ENCODE results near the gene ROCK1.
A peak's percentile ranks its signal among the peaks of the same experiment; 100 is the strongest.

Gene ROCK1

DNA sequence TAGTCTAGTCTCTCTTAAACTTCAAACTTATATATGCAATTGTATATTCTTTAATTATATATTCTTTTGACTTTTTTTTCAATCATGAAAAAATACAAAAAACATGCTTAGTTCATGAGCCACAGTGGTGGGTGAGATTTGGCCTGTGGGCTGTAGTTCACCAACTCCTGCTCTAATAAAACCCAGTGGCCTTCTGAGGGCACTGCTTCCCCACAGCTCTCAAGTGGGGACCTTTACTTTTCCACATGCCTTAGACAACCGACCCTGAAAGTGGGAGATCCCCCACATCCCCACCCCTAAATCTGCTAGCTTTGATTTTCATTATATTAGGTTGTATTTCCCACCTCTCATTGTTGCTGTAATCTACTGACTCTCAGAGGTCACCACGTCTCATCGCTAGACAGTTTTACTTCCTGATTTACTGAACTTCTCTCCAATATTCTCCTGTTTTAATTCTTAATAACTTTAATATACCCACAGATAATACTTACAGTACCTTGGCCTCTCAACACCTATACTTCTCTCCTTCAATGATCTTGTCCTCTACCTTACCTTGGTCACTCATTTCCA, 57.3 kb downstream of the ROCK1 start:
- H3K27ac Mint-ChIP-seq = no peak overlapping the region

DNA sequence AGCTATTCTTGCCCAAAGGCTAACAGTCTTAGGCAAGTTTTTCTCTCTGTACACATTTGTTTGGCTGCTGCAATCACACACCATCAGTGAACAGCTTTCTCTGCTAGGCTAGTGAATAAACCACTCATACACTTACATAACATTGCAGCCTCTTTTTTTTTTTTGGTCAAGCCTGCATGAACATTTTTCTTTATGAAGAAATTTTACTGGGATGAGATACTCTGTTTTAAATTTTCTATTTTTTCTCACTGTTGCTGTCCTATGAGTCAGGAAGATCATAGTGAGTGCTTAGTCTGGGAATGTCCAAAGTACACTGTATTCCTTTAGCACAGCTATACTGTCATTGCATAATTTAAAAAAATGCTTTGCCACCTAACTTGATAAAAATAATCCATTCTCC, 58.5 kb downstream of the ROCK1 start:
- H3K36me3 Mint-ChIP-seq (ENCODE audit: low read depth) = peaks cover 14% of the 10 kb centered on the region
- no peak overlapping the region for H3K27ac Mint-ChIP-seq
- no peak for DNase-seq
- no peaks in the 10 kb centered on the region for H3K4me1 Mint-ChIP-seq
- TF ChIP-seq, protein P1, sequence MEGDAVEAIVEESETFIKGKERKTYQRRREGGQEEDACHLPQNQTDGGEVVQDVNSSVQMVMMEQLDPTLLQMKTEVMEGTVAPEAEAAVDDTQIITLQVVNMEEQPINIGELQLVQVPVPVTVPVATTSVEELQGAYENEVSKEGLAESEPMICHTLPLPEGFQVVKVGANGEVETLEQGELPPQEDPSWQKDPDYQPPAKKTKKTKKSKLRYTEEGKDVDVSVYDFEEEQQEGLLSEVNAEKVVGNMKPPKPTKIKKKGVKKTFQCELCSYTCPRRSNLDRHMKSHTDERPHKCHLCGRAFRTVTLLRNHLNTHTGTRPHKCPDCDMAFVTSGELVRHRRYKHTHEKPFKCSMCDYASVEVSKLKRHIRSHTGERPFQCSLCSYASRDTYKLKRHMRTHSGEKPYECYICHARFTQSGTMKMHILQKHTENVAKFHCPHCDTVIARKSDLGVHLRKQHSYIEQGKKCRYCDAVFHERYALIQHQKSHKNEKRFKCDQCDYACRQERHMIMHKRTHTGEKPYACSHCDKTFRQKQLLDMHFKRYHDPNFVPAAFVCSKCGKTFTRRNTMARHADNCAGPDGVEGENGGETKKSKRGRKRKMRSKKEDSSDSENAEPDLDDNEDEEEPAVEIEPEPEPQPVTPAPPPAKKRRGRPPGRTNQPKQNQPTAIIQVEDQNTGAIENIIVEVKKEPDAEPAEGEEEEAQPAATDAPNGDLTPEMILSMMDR (IDR thresholded peaks at IDR 0.05) = no peak
- H3K4me3 Mint-ChIP-seq = no peak overlapping the region
- no peaks in the 10 kb centered on the region for H3K27me3 Mint-ChIP-seq (ENCODE audit: low read depth, poor library complexity)
- H3K9me3 Mint-ChIP-seq = no peaks in the 10 kb centered on the region

More for the DNA sequence above, 57.3 kb downstream of the ROCK1 start:
- H3K27me3 Mint-ChIP-seq (ENCODE audit: low read depth, poor library complexity) = no peaks in the 10 kb centered on the region
- no peak overlapping the region for H3K4me3 Mint-ChIP-seq
- no peak for DNase-seq
- no peaks in the 10 kb centered on the region for H3K4me1 Mint-ChIP-seq
- no peaks in the 10 kb centered on the region for H3K9me3 Mint-ChIP-seq
- TF ChIP-seq, protein P1 (IDR thresholded peaks at IDR 0.05) = no peak
- H3K36me3 Mint-ChIP-seq (ENCODE audit: low read depth) = peaks cover 10% of the 10 kb centered on the region

DNA sequence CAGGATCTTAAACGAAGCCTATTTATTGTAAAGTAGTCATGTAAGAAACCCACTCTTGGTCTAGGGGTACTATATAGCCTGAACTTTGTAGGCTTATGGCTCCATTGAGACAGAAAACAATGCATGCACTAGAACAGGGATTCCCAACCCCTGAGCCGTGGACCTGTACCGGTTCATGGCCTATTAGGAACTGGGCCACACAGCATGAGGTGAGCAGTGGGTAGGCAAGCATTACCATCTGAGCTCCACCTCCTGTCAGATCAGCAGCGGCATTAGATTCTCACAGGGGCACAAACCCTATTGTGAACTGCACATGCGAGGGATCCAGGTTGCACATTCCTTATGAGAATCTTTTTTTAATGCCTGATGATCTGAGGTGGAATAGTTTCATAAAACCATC, 59.2 kb downstream of the ROCK1 start:
- no peak overlapping the region for H3K27ac Mint-ChIP-seq
- H3K36me3 Mint-ChIP-seq (ENCODE audit: low read depth) = peaks cover 21% of the 10 kb centered on the region
- no peak overlapping the region for H3K4me3 Mint-ChIP-seq
- TF ChIP-seq, protein P1 (IDR thresholded peaks at IDR 0.05) = no peak
- no peaks in the 10 kb centered on the region for H3K4me1 Mint-ChIP-seq
- no peak for DNase-seq
- no peaks in the 10 kb centered on the region for H3K27me3 Mint-ChIP-seq (ENCODE audit: low read depth, poor library complexity)
- H3K9me3 Mint-ChIP-seq = no peaks in the 10 kb centered on the region

DNA sequence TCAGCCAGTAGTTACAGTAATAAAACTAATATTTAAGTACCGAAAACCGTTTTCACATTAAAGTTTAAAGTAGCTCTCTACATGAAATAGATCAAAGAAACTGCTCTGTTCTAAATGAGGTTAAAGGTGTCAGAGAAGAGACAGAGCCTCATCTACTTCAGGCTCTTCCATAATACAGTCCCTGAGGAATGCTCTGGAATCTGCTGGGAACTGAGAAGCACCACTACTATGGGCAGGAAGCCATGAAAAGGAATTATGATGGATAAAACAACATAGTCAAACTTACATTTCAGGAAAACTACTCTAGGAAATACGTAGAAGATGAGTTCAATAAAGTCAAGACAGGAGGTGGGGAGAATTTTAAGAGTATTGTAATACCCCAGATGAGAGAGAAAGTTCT, 60.0 kb downstream of the ROCK1 start:
- DNase-seq = no peak
- TF ChIP-seq, protein P1 (IDR thresholded peaks at IDR 0.05) = no peak
- Mint-ChIP-seq H3K36me3 (ENCODE audit: low read depth) (peaks cover 29% of the 10 kb centered on the region), H3K4me1 (no peaks in the 10 kb centered on the region), H3K4me3 (no peak overlapping the region), H3K27ac (no peak overlapping the region), H3K9me3 (no peaks in the 10 kb centered on the region), H3K27me3 (ENCODE audit: low read depth, poor library complexity) (no peaks in the 10 kb centered on the region)

DNA sequence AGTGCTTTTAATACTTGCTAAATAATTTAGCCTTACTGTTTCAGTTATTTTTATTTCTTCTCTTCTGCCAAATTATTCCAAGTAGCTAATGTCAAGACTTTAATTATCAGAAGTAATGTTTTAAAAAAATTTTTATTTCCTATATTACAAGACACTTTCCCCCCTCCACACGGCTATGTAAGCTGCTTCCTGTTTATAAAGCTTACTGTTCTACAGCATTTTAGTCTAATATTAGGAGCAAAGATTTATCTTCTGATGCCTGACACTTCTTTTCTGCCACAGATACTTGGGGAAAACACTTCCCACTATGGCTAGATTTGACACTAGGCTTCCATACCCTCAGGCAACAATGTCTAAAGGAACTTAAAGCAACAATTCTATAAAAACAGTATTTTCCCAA, 62.3 kb downstream of the ROCK1 start:
- peaks cover 43% of the 10 kb centered on the region for H3K36me3 Mint-ChIP-seq (ENCODE audit: low read depth)
- H3K4me1 Mint-ChIP-seq = no peaks in the 10 kb centered on the region
- TF ChIP-seq, protein P1 (IDR thresholded peaks at IDR 0.05) = no peak
- H3K4me3 Mint-ChIP-seq = no peak overlapping the region
- peak overlapping the region; percentile 18 for H3K27ac Mint-ChIP-seq
- H3K9me3 Mint-ChIP-seq = no peaks in the 10 kb centered on the region
- DNase-seq = no peak
- H3K27me3 Mint-ChIP-seq (ENCODE audit: low read depth, poor library complexity) = no peaks in the 10 kb centered on the region

DNA sequence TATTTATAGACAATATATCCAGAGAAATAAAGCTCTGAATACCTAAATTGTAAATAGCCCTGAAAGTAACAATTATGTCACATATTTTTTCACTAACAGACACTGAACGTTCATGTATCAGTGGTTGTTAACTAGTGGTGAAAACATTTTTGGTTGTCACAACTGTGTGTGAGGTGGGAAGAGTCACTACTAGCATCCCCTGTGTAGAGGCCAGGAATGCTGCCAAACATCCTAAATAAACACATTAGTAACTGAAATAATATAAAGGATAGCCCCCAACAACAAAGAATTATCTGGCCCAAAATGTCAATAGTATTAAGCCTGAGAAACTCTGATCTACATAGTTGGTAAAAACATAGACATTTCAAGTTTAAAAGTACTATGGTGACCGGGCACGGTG, 64.5 kb downstream of the ROCK1 start:
- TF ChIP-seq, protein P1 (IDR thresholded peaks at IDR 0.05) = no peak
- no peak for DNase-seq
- Mint-ChIP-seq H3K27me3 (ENCODE audit: low read depth, poor library complexity) (no peaks in the 10 kb centered on the region), H3K36me3 (ENCODE audit: low read depth) (peaks cover 43% of the 10 kb centered on the region), H3K4me1 (no peaks in the 10 kb centered on the region), H3K9me3 (no peaks in the 10 kb centered on the region), H3K27ac (no peak overlapping the region), H3K4me3 (no peak overlapping the region)

Data from nephron progenitor cell (in vitro differentiated cells).